ENCODE data around the gene ECHS1. TPM values are rescaled to one million over a fixed set of nuclear protein-coding genes. Genes with fewer than 3 reads are reported as not detected.

ECHS1 gene
- total and polyA plus RNA-seq, 2 of the 8 experiments (the other 6 are each of a cell fraction or from before 2014, with no cell fraction given): 41.7 to 101 TPM

GRCh38 chr10:133365461-133366129 is 7.6 kb downstream of the ECHS1 start (continued):
- TF ChIP-seq FOSL1 (IDR thresholded peaks at IDR 0.05; ENCODE audit: insufficient read depth, low read depth, low read length) (no peak), BCL11A (IDR thresholded peaks at IDR 0.05; ENCODE audit: low read depth in 2 of 2, low read length in 2 of 2) (no peak), JUND (IDR thresholded peaks at IDR 0.05; ENCODE audit: low read length) (no peak), YY1 (IDR thresholded peaks at IDR 0.05; ENCODE audit: low read depth, low read length) (no peak), BRCA1 (IDR thresholded peaks at IDR 0.05; ENCODE audit: low read depth, low read length) (no peak), POLR2AphosphoS5 (IDR thresholded peaks at IDR 0.05; ENCODE audit: low read depth, low read length) (no peak), TBP (IDR thresholded peaks at IDR 0.05; ENCODE audit: low read depth, low read length) (no peak), NRF1 (IDR thresholded peaks at IDR 0.05; ENCODE audit: low read depth, low read length) (no peak)
